Activated CD8-positive, alpha-beta memory T cell treated with anti-CD3 and anti-CD28 coated beads, Interleukin-2, amount 10 ng/mL, durations not matched to agents 7 days and 5 days (primary cell): ENCODE results near the gene ZC3H18. TPM values are rescaled to one million over a fixed set of nuclear protein-coding genes. Genes with fewer than 3 reads are reported as not detected.

Experiments used
- ATAC-seq: fragments of 150-1000 bp; cut with Tn5 transposase; one replicate; pipeline ENCODE4 v1.10.0; 2021; ENCODE audit warnings: moderate library complexity
- CTCF ChIA-PET: fragments of 350-600 bp; sonication (Branson Sonifier 250); formaldehyde crosslinking; loops from one replicate; lab custom pipeline; 2021; ENCODE audit warnings: antibody characterized with exemption; lab: Charles Lee
- DNase-seq: peaks from one replicate; pipeline ENCODE4 v3.0.0-alpha.2; 2020
- H3K27ac Mint-ChIP-seq: one replicate; pipeline ENCODE4 v1.8.0; 2021; ENCODE audit warnings: mild to moderate bottlenecking, mixed read lengths
- H3K27me3 Mint-ChIP-seq: one replicate; pipeline ENCODE4 v1.8.0; 2021; ENCODE audit warnings: mixed read lengths
- H3K36me3 Mint-ChIP-seq: one replicate; pipeline ENCODE4 v1.8.0; 2021; ENCODE audit warnings: mild to moderate bottlenecking, mixed read lengths
- H3K4me1 Mint-ChIP-seq: one replicate; pipeline ENCODE4 v1.8.0; 2021; ENCODE audit warnings: mixed read lengths
- H3K4me3 Mint-ChIP-seq: one replicate; pipeline ENCODE4 v1.8.0; 2021; ENCODE audit warnings: mild to moderate bottlenecking, moderate library complexity, mixed read lengths
- H3K9me3 Mint-ChIP-seq: one replicate; pipeline ENCODE4 v1.8.0; 2022; ENCODE audit warnings: low read depth, mixed read lengths
- total RNA-seq, 2 experiments: library from RNA; stranded (reverse); gene quantifications; one replicate each; pipeline ENCODE4 v1.2.3, GENCODE V29; 2021

ZC3H18 gene
- total RNA-seq, 2 experiments from 2014 or later: 88.1 to 93.9 TPM

DNA sequence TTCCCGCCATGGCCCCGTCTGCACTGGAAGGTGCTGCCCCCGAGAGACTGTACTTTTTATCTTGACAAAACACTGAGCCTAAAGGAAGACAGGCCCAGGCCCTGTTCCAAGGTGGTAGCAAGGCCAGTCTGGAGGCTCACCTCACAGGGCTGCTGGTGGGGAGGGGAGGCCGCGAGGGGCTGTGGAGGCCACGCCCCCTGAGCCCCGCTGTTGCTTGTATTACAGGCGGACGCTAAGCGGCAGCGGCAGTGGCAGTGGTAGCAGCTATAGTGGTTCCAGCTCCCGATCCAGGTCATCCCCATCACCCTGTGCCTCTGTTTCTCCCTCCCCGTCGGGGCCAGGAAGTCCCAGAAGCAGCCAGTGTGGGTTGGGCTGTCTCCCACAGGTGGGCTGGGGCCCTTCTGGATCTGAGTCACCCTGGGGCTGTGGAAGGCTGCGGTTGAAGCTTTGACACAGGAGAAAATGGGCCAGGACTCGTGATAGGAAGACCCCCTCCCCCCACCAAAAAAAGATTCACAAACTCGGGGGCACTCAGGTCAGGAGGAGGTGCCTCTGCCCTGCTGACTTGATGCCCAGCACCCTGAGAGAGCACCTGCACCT is 54.9 kb downstream of the ZC3H18 start:
- H3K4me1 Mint-ChIP-seq: peaks cover 25% of the 10 kb centered on the region
- H3K27ac Mint-ChIP-seq: no peak overlapping the region
- no peak overlapping the region for H3K4me3 Mint-ChIP-seq
- no peaks in the 10 kb centered on the region for H3K9me3 Mint-ChIP-seq
- DNase-seq (peak; percentile 55), ATAC-seq (peak; percentile 28)
- peaks cover 24% of the 10 kb centered on the region for H3K36me3 Mint-ChIP-seq
- H3K27me3 Mint-ChIP-seq: no peaks in the 10 kb centered on the region
- CTCF ChIA-PET: interaction anchor here (1.6 kb wide), 1 partner anchor 8 kb away, joined by 3 read pairs; no protein-coding TSS in a partner anchor

DNA sequence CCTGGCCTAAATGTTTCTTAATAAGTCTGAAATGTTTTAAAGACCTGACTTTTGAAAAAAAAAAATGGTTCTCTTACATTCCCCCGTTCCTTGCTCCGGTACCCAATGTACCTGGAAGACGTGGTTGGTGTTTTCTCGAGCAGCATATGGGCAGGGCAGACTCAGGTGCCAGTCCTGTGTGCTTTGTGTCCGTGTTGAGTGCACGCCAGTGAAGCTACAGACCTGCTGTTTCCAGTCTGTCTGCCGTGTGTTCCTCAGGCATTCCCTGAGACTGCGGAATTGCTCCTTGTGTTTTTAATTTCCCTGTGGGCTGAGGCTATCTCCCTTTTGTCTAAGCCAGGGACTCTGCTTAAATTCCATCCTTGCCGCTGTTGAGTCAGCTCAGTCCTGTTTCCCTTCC is 56.4 kb downstream of the ZC3H18 start:
- no peaks in the 10 kb centered on the region for H3K9me3 Mint-ChIP-seq
- H3K27ac Mint-ChIP-seq: no peak overlapping the region

DNA sequence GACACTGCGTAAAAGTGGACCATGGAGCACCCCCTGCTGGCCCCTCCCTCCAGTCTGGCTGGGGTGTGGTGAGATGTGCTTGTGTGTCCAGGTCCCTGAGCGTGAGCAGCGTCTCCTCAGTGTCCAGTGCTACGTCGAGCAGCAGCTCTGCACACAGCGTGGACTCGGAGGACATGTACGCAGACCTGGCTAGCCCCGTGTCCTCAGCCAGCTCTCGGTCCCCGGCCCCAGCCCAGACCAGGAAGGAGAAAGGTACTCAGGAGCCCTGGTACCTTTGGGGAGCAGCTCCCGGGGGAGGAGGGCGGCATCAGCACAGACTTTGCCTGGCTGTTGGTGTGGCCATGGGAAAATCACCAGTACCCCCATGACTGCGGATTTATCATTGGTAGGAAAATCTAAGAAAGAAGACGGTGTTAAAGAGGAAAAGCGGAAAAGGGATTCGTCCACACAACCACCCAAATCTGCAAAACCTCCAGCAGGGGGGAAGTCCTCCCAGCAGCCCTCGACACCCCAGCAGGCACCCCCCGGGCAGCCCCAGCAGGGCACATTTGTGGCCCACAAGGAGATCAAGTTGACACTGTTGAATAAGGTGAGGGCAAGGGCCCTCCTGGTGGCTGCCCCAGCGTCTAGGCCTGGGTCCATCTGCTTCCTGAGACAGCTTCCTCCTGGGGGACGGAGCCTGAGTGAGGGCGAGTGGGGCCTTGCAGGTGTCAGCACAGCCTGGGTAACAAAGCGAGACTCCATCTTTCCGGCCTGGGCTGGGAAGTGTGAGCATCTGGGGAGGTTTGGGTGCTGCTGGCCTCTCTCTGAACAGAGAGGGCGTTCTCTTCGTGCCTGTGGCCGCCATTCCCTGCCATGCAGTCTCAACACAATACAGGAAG is 57.6 kb downstream of the ZC3H18 start:
- Mint-ChIP-seq H3K4me3 (no peak overlapping the region), H3K27me3 (no peaks in the 10 kb centered on the region), H3K27ac (no peak overlapping the region), H3K4me1 (peaks cover 15% of the 10 kb centered on the region), H3K9me3 (no peaks in the 10 kb centered on the region), H3K36me3 (peaks cover 26% of the 10 kb centered on the region)
- ATAC-seq (no peak), DNase-seq (no peak)
- CTCF ChIA-PET: no interaction called here

More for the DNA sequence above, 56.4 kb downstream of the ZC3H18 start:
- Mint-ChIP-seq H3K27me3 (no peaks in the 10 kb centered on the region), H3K4me1 (peaks cover 16% of the 10 kb centered on the region), H3K4me3 (no peak overlapping the region), H3K36me3 (peaks cover 27% of the 10 kb centered on the region)
- no peak for ATAC-seq
- DNase-seq: no peak
- CTCF ChIA-PET: interaction anchor here (0.9 kb wide), 1 partner anchor 10 kb away, joined by 3 read pairs; no protein-coding TSS in a partner anchor

DNA sequence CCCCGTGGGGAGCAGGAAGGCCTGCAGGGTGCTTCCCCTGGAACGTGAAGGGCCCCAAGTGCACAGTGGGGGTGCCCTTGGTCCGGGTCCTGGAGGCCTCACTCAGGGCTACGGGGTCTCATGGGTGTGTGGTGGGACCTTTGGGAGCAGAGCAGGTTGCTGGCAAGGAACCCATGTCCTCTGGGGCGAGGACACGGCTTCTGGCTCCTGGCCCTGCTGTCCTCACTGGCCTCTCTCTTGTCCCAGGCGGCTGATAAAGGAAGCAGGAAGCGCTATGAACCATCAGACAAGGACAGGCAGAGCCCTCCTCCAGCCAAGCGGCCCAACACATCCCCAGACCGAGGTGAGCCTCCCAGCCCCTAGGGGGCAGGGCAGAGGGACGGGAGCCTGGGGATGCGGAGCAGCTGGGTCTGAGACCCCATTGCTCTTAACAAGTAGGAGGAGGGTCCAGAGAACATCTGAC is 58.3 kb downstream of the ZC3H18 start:
- DNase-seq (no peak), ATAC-seq (no peak)
- Mint-ChIP-seq H3K9me3 (no peaks in the 10 kb centered on the region), H3K4me1 (peaks cover 18% of the 10 kb centered on the region), H3K27me3 (no peaks in the 10 kb centered on the region), H3K4me3 (no peak overlapping the region), H3K36me3 (peaks cover 20% of the 10 kb centered on the region), H3K27ac (no peak overlapping the region)
- CTCF ChIA-PET: interaction anchor here (1.6 kb wide), 1 partner anchor 9 kb away, joined by 4 read pairs; no protein-coding TSS in a partner anchor

DNA sequence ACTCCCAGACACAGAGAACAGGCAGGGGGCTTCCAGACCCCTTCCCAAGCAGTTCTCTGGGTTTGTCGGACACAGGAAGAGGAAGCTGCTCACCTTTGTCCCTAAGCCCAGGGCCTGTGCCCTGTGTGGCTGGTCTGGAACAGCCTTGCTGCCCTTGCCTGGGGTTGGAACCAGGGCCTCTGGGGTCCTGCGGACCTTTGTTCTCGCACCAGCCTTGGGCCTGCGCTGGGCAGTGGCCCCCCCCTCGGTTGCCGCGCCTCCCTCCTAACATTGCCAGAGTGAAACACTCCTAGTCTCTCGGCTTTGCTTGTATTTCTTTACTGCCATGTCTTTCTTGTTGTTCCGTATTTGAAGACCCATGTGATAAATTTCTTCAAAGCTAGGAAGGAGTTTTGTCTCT is 59.6 kb downstream of the ZC3H18 start:
- no peak for ATAC-seq
- Mint-ChIP-seq H3K27ac (peak overlapping the region; percentile 38), H3K4me1 (peaks cover 14% of the 10 kb centered on the region), H3K9me3 (no peaks in the 10 kb centered on the region), H3K4me3 (no peak overlapping the region), H3K36me3 (peaks cover 17% of the 10 kb centered on the region), H3K27me3 (no peaks in the 10 kb centered on the region)
- no peak for DNase-seq
- CTCF ChIA-PET: interaction anchor here (1.6 kb wide), 1 partner anchor 10 kb away, joined by 4 read pairs; no protein-coding TSS in a partner anchor

DNA sequence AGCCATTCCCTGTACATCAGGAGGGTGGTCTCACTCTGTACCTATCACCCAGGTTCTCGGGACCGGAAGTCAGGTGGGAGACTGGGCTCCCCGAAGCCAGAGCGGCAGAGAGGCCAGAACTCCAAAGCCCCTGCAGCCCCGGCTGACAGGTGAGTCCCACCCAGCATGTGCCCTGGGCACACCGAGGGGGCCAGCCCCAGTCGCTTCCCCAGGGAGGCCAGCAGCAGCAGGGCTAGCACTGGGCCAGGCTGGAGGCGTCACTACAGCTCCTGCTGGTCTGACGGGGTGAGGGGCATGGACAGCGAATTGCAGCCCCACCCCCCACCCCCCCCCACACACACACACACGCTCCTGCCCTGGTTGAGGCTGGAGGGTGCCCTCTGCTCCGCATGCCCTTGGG is 60.2 kb downstream of the ZC3H18 start:
- DNase-seq (no peak), ATAC-seq (no peak)
- Mint-ChIP-seq H3K27ac (no peak overlapping the region), H3K36me3 (peaks cover 17% of the 10 kb centered on the region), H3K4me3 (no peak overlapping the region), H3K9me3 (no peaks in the 10 kb centered on the region), H3K4me1 (peaks cover 14% of the 10 kb centered on the region), H3K27me3 (no peaks in the 10 kb centered on the region)
- CTCF ChIA-PET: interaction anchor here (1.5 kb wide), 1 partner anchor 71 kb away, joined by 3 read pairs; no protein-coding TSS in a partner anchor

DNA sequence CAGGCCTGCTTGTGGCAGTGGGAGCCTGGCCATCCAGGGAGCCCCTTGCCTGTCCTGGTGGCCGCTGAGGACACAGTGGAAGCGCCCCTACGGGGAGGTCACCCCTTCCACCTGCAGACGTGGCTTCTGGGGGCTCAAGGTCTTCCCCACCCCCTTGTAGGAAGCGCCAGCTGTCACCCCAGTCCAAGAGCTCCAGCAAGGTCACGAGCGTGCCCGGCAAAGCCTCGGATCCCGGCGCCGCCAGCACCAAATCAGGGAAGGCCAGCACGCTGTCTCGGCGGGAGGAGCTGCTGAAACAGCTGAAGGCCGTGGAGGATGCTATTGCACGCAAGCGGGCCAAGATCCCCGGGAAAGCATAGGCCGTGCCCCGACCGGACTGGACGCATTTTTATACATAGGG is 60.7 kb downstream of the ZC3H18 start:
- CTCF ChIA-PET: interaction anchor here (1.5 kb wide), 1 partner anchor 71 kb away, joined by 3 read pairs; no protein-coding TSS in a partner anchor
- Mint-ChIP-seq H3K27ac (no peak overlapping the region), H3K36me3 (peaks cover 17% of the 10 kb centered on the region), H3K9me3 (no peaks in the 10 kb centered on the region), H3K27me3 (peaks cover under 1% of the 10 kb centered on the region), H3K4me1 (peaks cover 15% of the 10 kb centered on the region), H3K4me3 (no peak overlapping the region)
- no peak for ATAC-seq
- no peak for DNase-seq

DNA sequence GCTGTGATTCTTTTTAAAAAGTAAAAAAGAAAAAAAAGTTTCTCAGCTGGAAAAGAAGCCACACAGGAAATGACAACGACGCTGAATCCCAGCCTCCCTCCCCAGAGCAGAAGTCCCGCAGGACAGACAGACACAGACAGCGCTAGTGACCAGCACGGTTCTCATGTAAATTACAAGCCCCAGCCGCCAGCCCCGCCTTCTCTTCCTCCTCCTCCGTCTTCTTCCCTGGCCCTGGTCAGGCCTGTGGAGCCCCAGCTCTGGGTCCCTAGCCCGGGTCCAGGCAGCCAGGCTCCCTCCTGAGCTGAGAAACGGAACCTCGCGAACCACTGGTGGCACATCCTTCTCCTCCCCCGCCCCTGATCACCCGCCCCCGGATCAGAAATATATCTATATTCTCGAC is 61.2 kb downstream of the ZC3H18 start:
- ATAC-seq (no peak), DNase-seq (no peak)
- no peak overlapping the region for H3K27ac Mint-ChIP-seq
- H3K36me3 Mint-ChIP-seq: peaks cover 15% of the 10 kb centered on the region
- no peak overlapping the region for H3K4me3 Mint-ChIP-seq
- peaks cover 19% of the 10 kb centered on the region for H3K4me1 Mint-ChIP-seq
- H3K27me3 Mint-ChIP-seq: peaks cover 5% of the 10 kb centered on the region
- H3K9me3 Mint-ChIP-seq: no peaks in the 10 kb centered on the region
- CTCF ChIA-PET: interaction anchor here (1.5 to 2.6 kb wide), 2 partner anchors 12 to 70 kb away, joined by 3 to 15 read pairs; no protein-coding TSS in a partner anchor

DNA sequence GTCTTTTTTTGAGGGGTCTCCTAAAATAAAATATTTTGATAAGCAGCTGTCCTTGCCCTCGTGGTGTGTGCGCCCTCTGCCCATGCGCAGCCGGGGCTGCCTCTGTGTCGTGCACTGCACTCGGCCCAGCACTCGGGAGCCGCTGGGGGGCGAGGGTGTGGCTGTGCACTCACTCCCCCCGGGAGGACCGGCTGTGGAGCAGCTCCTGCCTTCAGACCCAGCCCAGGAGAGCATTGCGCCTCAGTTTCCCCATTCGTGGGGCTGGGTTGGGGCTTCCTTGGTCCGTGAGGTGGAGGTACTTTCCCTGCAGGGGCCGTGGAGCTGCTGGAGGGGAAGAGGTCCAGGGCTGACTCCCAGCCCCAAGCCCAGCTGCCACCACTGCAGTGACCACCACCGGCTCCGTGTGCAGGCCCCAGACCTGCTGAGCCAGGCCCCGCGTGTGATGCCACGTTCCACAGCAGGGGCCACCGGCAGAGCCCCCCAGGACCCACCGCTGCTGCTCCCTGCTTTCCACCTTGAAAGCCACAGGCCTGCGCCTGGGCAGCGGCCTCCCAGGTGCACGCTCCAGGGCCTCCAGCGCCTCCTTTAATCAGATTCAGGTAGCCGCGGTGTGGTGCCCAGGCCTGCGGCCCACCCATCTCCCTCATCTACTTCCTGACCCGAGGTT is 61.9 kb downstream of the ZC3H18 start:
- H3K27me3 Mint-ChIP-seq: peaks cover 7% of the 10 kb centered on the region
- no peak overlapping the region for H3K4me3 Mint-ChIP-seq
- H3K27ac Mint-ChIP-seq: no peak overlapping the region
- H3K4me1 Mint-ChIP-seq: peaks cover 22% of the 10 kb centered on the region
- no peak for ATAC-seq
- no peak for DNase-seq
- CTCF ChIA-PET: interaction anchor here (1.5 to 2.6 kb wide), 5 partner anchors 12 to 106 kb away, joined by 3 to 15 read pairs (median 4); no protein-coding TSS in a partner anchor
- peaks cover 15% of the 10 kb centered on the region for H3K36me3 Mint-ChIP-seq
- H3K9me3 Mint-ChIP-seq: no peaks in the 10 kb centered on the region

DNA sequence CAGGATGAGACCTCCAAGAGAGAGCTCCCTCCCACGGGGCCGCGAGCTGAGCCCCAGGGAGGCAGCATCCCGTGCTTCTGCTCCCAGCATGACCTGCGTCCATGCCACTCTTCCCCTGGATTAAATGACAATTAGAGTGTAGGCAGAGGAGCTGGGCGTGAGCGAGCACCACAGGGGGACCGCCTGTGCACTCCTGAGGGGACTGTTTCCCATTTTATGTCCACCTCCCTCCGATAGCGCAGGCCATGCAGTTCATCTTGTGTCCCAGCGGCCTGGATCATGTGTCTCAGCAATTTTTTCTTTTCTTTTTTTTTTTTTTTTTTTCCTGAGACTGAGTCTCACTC is 62.4 kb downstream of the ZC3H18 start:
- no peak overlapping the region for H3K4me3 Mint-ChIP-seq
- no peaks in the 10 kb centered on the region for H3K9me3 Mint-ChIP-seq
- peaks cover 27% of the 10 kb centered on the region for H3K4me1 Mint-ChIP-seq
- DNase-seq (no peak), ATAC-seq (no peak)
- peaks cover 12% of the 10 kb centered on the region for H3K27me3 Mint-ChIP-seq
- H3K36me3 Mint-ChIP-seq: peaks cover 13% of the 10 kb centered on the region
- no peak overlapping the region for H3K27ac Mint-ChIP-seq
- CTCF ChIA-PET: interaction anchor here (0.9 to 2.6 kb wide), 8 partner anchors 13 to 148 kb away, joined by 3 to 15 read pairs (median 4); partner anchors contain the start of gene ZC3H18

DNA sequence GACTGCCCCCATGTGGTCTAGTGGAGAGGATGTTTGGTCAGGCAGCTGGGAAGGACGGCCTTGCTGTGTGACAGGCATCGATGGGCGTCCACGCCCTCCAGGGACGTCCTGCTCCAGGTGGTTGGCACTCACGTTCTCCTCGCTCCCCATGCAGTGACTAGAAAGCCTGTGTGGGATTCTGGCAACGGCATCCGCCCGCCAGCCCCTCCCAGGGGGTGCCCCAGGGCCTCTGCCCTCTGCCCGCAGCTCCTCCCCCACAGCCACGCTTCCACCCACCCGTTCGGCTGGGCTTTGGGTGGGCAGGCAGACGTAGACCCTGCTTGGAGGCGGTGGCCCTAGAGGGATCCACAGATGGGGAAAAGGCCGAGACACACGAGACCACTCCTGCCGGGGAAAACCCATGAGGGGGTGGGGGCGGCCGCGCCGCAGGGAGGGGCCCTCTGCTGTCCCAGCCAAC is 63.5 kb downstream of the ZC3H18 start:
- DNase-seq (peak; percentile 75), ATAC-seq (peak; percentile 32)
- Mint-ChIP-seq H3K4me3 (peak overlapping the region; percentile 70), H3K9me3 (no peaks in the 10 kb centered on the region), H3K27ac (peak overlapping the region; percentile 75), H3K36me3 (peaks cover 11% of the 10 kb centered on the region), H3K4me1 (peaks cover 32% of the 10 kb centered on the region), H3K27me3 (peaks cover 23% of the 10 kb centered on the region)
- CTCF ChIA-PET: interaction anchor here (0.8 to 2.6 kb wide), 14 partner anchors 8 to 147 kb away, joined by 3 to 15 read pairs (median 3); partner anchors contain the start of gene ZC3H18

DNA sequence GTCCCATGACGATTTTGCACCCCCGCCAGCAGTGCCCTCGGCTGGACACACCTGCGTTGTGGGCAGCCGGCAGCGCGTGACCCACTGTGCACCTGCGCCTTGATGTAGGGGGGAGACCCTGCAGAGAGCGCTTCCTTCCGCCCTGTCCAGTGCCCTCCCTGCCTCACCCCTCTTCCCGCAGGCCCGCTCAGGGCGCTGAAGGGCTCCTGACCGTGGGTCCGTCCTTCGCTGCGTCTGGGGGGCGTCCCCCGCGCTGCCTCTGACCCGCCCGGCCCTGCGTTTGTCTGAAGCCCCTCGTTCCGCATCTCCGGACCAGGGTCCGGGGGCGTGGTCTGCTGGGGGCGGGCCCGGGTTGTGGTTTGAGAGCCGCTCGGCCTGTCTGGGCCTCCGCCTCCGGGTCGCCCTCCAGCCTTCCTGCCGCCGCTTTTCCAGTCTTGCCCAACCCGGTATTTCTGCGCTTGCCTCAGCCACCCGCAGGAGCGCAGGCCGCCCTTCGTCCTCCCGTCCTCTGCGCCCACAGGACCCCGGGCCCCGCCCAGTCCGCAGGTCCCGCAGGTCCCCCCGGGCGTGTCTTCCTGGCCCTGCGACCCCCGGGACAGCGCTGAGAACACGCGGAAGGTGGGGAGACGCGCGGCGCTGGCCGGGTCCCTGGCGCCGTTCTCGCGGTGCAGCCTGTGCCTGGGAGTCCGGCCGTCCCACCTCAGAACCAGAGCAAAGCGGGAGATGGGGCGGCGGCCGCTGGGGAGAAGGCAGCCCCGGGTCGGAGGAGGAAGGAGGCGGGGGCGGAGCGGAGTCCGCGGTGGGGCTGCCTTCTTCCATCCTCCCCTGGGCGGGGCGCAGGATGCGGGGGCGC is 64.2 kb downstream of the ZC3H18 start:
- peak; percentile 69 for ATAC-seq
- Mint-ChIP-seq H3K9me3 (no peaks in the 10 kb centered on the region), H3K27ac (peak overlapping the region; percentile 75), H3K4me3 (peak overlapping the region; percentile 70), H3K36me3 (peaks cover 11% of the 10 kb centered on the region), H3K4me1 (peaks cover 32% of the 10 kb centered on the region), H3K27me3 (peaks cover 27% of the 10 kb centered on the region)
- CTCF ChIA-PET: interaction anchor here (0.8 to 2.6 kb wide), 8 partner anchors 9 to 71 kb away, joined by 3 to 15 read pairs (median 4); partner anchors contain the start of gene ZC3H18
- DNase-seq: peak; percentile 84
